Epithelial cell of prostate (primary cell): Measurements from ENCODE around the gene SKAP1.
"Not testable (repeated sequence)": the region's sequence is repeated elsewhere in the genome, so short reads cannot be mapped to it uniquely, and the experiment has no call there.

ENCODE experiments used
- DNase-seq: peaks from one replicate; pipeline ENCODE4 v3.0.0-alpha.2; 2011; ENCODE audit warnings: low read depth, low spot score
- H3K27ac ChIP-seq: fragments of 450-650 bp; 2 replicates; pipeline ENCODE4 v1.5.1; 2017; ENCODE audit warnings: mild to moderate bottlenecking

Gene SKAP1

GRCh38 chr17:48187872-48188608 lies 242.0 kb downstream of the SKAP1 start:
- H3K27ac ChIP-seq, result no peak overlapping the region
- no peak for DNase-seq

- not testable (repeated sequence) for DNase-seq
Measured at GRCh38 chr17:48186317-48186716, 243.7 kb downstream of the SKAP1 start.

DNA sequence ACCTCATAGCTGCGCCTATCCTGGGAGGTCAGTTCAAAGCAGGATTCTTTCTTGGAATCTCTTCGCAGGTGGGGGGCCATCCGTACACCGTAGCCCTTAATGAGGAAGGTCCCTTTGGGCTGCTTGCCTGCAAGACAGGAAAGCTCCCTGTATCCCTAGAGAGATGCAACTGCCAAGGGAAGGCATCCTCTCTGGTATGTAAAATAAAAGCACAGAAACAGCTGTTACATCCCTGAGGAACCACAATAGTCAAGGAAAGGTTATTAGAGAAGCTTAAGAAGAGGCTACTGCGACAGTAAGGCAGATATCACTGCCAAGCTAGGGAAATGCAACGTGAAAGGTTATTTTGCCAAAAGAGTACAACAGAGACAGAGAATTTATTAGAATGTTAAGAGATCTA lies 245.3 kb downstream of the SKAP1 start:
- no peak for DNase-seq

More at GRCh38 chr17:48186317-48186716, 243.7 kb downstream of the SKAP1 start:
- H3K27ac ChIP-seq, result not testable (repeated sequence)

GRCh38 chr17:48181653-48182052 lies 248.4 kb downstream of the SKAP1 start:
- no peak overlapping the region for H3K27ac ChIP-seq
- DNase-seq, result no peak

More for the DNA sequence above, 245.3 kb downstream of the SKAP1 start:
- no peak overlapping the region for H3K27ac ChIP-seq

- no peak overlapping the region for H3K27ac ChIP-seq
- no peak for DNase-seq
Measured at GRCh38 chr17:48180842-48181629, 249.0 kb downstream of the SKAP1 start.

DNA sequence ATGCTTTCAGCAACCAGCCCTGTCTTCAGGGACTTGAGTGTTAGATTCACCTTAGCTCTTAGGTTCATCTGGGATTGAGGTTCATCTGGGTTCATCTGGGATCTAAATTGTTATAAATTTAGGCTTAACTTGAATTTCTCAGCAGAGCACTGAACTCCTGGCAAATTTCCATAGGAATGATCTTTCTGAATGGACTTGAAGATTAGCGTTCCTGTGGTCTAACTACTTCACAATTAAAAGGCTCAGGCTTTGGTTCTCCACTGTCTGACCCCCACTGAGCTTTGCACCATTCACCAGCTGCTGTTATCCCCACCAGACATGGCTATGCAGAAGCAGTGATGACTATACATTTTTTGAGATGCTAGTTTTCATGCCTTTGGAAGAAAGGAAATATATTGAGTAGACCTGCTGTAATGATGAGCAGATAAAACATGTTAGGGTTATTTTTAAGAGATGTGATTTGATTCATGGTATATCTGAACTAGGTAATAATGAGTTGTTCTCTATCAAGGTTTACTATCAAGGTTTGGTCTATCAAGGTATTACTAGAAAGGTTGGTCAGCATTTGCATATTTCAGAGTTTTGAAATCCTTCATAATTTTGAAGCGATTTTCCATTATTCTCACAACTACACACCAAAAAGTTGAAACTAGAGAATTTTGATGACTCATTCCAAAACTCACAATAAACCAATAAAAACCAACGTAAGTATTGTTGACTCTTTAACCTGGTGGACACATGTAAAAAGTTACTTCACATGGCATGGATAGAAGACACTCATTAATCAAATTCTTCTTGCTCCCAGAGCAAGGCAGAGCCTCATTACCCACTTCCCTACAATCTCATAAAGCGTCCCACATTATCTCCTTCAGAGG lies 250.7 kb downstream of the SKAP1 start:
- DNase-seq, result no peak
- H3K27ac ChIP-seq, result no peak overlapping the region

GRCh38 chr17:48178317-48178716 lies 251.7 kb downstream of the SKAP1 start:
- H3K27ac ChIP-seq, result no peak overlapping the region
- DNase-seq, result no peak

- no peak overlapping the region for H3K27ac ChIP-seq
- DNase-seq, result no peak
Measured at GRCh38 chr17:48177816-48178215, 252.2 kb downstream of the SKAP1 start.

GRCh38 chr17:48176471-48176855 lies 253.6 kb downstream of the SKAP1 start:
- no peak overlapping the region for H3K27ac ChIP-seq
- no peak for DNase-seq

GRCh38 chr17:48175692-48176470 lies 254.1 kb downstream of the SKAP1 start:
- no peak overlapping the region for H3K27ac ChIP-seq
- DNase-seq, result no peak

DNA sequence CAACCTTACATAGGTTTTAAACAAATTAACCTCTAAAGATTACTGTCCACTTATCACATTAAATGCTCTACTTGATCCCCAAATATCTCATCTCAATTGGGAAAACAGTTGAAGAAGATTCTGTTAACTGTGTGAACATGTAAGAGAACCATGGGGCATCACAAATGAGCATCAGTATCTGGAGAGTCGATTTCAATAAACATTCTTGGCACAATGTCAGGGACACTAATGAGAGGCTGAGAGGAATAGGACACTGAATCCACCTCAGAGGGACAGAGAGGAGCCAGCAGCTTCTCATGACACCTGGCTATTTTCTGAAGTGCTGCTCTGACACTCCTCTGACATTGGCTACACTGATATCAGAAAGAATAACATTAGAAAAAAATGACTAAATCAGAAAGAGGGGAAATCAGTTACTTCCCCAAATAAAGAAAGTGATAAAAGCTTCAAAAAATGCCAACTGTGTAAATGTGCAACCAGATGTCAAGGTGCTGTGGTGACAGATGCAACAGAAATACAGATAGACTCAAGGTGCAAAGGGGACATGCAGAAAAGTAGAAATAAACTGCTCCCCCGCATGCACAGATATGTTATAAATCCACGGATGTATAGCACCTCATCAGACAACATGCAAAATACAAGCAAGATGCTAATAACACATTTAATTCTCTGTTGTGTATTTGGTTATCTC lies 255.0 kb downstream of the SKAP1 start:
- no peak for DNase-seq

GRCh38 chr17:48173191-48173984 lies 256.6 kb downstream of the SKAP1 start:
- no peak for DNase-seq
- H3K27ac ChIP-seq, result no peak overlapping the region

More for the DNA sequence above, 255.0 kb downstream of the SKAP1 start:
- no peak overlapping the region for H3K27ac ChIP-seq

GRCh38 chr17:48169926-48170325 lies 260.1 kb downstream of the SKAP1 start:
- H3K27ac ChIP-seq, result no peak overlapping the region
- DNase-seq, result no peak

GRCh38 chr17:48163809-48164208 lies 266.2 kb downstream of the SKAP1 start:
- DNase-seq, result no peak
- H3K27ac ChIP-seq, result no peak overlapping the region

DNA sequence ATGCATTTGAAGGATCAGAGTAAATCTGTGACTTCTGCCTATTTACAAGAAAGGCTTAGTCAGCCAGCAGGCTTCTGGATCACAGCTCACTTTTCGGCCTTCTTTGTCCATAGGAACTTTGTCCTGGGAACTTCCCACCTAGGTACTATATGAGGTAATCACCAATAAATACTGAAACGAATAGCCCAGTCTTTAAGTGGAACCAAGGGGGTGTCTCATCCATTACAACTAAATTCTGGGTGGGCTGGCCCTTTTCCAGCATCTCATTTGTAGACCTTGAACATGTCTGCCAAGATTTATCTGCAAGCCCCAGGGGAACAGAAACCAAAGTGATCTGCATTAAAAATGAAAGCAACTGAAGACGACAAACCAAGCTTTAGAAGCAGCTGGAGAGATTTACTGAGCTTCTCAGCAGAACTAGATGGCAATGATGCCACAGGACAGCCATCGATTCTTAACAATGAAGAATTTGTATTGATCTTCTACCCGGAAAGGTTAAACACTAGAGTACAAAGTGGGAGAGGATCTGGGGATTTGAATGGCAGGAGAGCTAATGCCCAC lies 267.0 kb downstream of the SKAP1 start:
- no peak for DNase-seq

GRCh38 chr17:48162306-48162934 lies 267.6 kb downstream of the SKAP1 start:
- DNase-seq, result no peak
- no peak overlapping the region for H3K27ac ChIP-seq

More for the DNA sequence above, 267.0 kb downstream of the SKAP1 start:
- H3K27ac ChIP-seq, result no peak overlapping the region

- no peak overlapping the region for H3K27ac ChIP-seq
- DNase-seq, result no peak
Measured at GRCh38 chr17:48161127-48161905, 268.7 kb downstream of the SKAP1 start.
